DND-41 (cell line): Measurements from ENCODE around the gene ORAI1.

Experiments used
- CTCF ChIP-seq: IDR thresholded peaks from 2 replicates; pipeline ENCODE4 v1.5.1; 2012; ENCODE audit warnings: borderline replicate concordance, low read length, moderate library complexity, mild to moderate bottlenecking; ENCODE audit not compliant: poor library complexity, severe bottlenecking; ENCODE audit errors: extremely low read depth
- EZH2 ChIP-seq: IDR thresholded peaks from 3 replicates; pipeline ENCODE4 v1.6.1; 2012; ENCODE audit warnings: borderline replicate concordance, low read depth, mild to moderate bottlenecking, moderate library complexity, low read length, inconsistent platforms; ENCODE audit not compliant: severe bottlenecking

- no peak for TF ChIP-seq CTCF
- no peak for TF ChIP-seq EZH2
Observed at GRCh38 chr12:121613462-121613861, 12.9 kb upstream of the ORAI1 start.
